Measurements from ENCODE around the gene ODAD2.

GRCh38 chr10:27819781-27820531 is 178.9 kb downstream of the ODAD2 start:
- no peak for TF ChIP-seq CTCF (conservative IDR thresholded peaks at IDR 0.05 in 1 of 2, IDR thresholded peaks at IDR 0.05 in 1 of 2; ENCODE audit: extremely low read depth in 1 of 2, insufficient read depth in 1 of 2, low read depth in 1 of 2, low read length in 2 of 2)
- no peak for TF ChIP-seq EZH2 (IDR thresholded peaks at IDR 0.05; ENCODE audit: borderline replicate concordance, low read length)

Data from mammary epithelial cell (primary cell).